Raji (cell line): Measurements from ENCODE around the gene KISS1.

Experiments used
- POLR2A ChIP-seq: IDR thresholded peaks from 2 replicates; pipeline ENCODE4 v1.6.1; 2011; ENCODE audit warnings: low read depth, low read length, control low read depth; ENCODE audit not compliant: insufficient read depth

The KISS1 gene

DNA sequence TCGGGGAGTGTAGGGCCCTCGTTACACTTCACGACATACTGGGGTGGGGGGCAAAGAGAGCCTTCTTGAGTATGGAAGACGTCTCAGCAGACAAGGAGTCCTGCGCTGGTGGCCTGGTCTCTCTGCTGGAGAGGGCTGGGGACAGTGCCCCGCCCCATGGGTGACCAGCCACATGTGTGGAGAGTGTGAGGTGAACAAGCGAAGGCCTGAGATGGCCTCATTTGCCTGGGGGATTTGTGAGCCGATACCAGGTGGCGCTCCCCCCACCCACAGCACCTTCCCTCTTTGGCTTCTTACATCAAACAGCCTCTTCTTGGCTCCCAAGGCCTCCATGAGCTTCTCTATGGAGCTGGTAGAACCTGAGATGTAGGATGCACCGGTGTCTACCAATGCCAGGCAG, 40.4 kb downstream of the KISS1 start:
- TF ChIP-seq POLR2A: no peak

DNA sequence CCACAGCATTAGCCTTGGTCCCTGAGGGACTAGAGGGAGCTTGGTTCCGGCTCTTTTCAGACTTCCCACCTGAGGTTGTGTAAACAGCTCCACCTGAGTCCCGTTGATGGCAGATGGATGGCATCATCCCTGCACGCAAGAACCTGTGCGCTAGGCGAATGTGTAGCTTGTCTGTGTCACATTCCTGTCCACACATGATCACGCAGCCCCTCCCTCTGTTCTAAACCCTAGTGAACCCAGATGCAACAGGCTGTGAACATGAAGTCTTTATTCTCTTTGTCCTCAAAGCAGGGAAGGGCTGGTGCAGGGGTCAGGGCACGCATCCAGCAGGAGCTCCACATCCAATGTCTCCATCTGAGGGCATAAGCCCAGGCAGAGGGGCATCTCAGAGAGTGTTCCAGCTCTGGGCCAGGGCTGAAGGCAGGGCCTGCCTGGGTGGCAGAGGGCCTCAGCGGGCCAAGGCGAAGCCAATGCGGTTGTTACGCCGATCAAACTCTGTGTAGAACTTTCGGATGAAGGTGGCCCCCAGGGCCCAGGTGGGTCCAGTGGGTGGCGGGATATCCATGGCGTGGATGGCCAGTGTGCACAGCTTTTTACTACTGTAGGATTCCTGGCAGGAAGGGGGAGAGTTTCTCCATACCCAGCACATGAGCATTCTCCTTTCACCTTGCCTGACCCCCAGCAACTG, 41.6 kb downstream of the KISS1 start:
- TF ChIP-seq POLR2A: no peak

DNA sequence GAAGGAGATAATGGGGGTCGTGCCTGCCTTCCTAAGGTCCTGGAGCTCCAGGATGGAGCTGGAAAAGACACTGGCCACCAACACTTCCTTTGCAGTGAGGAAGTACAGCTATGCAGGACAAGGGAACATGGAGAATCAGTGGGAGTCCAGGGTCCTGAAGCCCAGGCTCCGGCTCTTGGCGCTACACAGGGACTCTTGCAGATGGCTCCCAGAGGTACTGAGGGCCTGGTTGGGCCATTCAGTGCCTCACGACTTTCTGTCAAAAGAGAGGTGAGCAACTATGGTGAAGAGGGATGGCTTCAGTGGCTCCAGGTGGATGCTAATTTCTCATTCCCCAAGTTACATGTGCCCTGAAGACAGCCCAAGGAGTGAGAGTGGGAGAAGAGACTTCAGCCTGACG, 42.6 kb downstream of the KISS1 start:
- no peak for TF ChIP-seq POLR2A

DNA sequence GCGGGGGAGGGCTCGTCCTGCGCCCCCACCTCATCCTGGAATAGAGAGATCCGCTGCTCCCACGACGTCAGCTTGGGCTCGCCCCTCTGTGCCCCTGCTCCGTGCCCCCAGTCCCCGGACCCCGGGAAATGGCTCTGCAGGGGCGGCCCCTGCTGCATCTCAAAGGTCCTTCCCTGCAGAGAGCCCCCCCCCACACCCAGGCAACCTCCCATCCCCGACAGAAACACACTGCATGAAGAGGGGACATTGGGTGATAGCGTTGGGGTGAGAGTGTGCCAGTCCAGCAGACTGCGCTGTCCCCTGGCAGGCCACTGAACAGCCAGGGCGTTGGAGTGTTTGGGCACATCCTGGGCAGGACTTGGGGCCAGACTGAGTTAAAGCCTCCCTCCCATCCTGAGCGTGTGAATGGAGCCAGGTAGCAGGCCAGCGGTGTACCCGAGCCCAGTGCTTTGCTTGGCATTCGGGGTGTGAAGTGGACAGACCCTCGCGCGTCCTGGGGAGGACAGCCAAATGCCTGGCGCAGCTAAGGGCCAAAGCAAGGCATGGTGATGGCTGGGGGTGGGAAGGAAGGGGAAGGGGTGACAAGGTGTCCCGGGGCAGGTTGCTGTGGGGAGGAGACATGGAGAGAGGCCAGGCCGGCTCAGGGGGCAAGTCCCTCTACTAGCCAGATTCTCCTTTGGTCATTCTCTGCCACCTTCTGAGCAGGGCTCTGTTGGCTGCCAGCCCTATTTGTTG, 43.8 kb downstream of the KISS1 start:
- no peak for TF ChIP-seq POLR2A

DNA sequence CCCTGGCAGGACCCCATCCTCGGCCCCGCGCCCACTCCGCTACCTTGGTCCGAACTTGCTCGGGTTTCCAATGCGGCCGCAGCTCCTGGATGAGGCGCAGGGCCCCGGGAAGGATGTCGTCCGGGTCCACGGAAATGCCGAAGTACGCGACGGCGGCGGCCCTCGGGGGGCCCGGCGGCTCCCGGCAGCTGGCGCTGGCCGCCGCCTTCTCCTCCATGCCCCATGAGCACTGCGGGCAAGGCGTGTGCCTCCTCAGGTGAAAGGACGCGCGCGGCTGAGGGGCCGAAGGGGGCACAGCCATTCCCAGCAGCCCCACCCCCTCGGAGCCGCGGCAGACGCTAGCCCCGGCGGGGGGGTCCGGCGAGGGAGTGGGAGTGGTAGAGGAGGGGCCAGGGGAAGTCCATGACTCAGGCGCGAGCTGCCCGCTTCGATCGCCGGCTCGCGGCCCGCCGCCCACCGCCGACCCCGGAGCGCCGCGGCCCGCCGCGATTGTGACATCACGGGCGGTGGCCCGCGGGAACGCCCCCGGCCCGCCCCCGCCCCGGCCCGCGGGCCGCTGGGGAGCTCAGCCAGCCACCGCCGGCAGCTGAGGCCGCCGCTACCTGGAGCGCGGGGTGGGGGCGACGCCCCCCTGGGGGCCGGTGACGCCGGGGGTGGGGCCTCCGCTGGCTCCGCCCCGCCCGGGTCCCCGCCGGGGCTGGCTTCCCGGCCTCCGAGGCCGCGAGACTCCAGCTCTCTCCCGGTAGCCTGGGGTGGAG, 44.6 kb downstream of the KISS1 start, which contains the start of gene ETNK2:
Gene ETNK2 (minus strand): TSS at position 493 of the 758 bp plus-strand sequence. CDS start 192 bp downstream, at position 301.
- no peak for TF ChIP-seq POLR2A

DNA sequence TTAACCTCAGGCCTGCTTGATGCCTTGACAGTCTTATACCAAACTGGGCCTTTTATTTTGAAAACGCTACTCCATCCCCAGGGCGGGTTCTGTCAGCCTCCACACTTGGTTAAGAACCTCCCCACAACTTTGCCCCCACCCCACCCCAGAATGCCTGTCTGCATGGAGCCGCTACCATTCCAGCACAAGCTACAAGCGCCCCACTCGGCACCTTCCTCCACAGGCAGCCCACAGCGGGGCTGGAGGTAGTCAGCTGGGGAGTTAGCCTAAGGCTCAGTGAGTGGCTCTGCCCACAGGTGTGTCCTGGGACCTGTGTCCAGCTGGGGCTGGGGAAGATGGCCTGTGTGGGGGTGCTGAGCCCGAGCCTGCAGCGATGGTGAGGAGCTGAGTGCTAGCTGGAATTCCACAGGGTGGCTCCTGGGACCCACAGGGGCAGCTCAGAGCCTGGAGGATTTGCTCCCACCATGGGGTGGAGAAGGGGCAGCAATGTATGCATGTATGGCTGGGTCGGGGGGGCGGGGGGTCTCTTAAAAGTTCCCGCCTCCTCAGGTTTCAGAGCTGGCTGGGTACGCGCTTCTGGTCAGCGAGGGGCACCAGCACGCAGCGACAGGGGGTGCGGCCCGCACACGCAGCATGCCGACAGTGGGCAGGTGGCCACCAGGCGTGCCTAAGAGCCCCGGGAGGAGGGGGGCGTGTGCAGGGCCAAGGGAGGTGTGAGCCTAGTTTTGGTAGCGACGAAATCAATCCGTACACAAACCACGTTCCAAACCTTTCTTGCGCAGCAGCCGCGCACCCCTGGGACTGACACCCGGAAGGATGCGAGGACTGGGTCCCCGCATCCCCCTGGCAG, 45.4 kb downstream of the KISS1 start:
- no peak for TF ChIP-seq POLR2A

DNA sequence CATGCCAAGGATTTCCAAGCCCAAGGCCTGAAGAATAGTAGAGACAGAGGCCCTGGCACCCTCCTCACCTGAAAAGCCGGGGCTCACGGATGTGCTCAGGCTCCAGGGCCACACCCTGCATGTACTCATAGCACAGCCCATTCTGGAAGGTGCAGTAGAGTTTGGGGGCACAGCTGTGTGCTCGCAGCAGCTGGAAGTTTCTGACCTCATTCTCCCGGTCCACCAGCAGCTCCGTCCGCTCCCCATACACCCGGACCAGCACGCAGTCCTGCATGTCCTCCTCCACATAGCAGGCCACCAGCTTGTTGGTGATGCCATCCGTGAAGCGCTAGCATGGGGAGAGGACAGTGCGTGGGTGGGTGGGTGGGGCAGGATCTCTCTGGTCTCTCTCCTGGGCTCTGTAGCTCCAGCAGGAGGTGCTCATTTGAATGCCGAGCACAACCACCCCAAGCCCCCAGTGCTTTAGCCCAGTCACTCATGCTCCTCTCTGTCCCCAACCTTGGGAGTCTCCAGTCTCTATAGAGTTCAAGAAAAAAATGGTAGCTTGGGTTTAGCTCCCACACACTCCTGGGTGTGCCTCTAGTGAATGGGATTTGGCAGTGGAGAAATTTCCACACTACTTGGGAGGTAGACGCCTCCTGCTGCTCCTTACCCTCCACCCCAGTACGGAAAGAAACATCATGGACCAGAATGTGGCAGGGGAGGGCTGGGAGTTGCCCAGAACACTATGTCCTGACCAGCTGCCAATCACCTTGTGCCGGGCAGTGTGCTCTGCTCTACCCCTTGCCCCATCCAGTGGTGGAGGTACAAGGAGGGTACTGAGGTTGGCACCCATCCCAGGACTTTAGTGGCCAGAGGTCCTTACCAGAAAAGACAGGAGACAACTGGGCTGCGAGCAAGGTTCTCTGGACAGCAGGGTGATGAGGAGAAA, 46.4 kb downstream of the KISS1 start:
- TF ChIP-seq POLR2A: no peak

DNA sequence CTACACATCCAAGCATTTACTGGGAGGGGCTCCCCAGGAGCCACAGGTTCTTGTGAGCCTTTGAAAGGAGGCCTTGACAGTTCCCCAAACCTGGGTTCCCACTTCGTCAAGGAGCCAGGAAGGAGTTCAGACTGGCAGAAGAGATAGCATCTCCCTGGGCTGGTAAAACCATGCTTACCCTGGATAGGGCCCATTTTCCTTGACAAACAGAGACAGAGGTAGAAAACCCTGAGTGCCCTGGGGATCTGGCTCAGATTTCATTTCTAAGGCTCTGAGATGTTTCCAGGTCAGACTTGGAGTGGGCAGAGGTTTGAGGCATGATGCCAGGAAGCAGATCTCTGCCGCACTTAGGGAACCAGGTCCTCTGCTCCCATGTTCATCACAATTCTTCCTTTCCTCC, 47.2 kb downstream of the KISS1 start:
- no peak for TF ChIP-seq POLR2A

DNA sequence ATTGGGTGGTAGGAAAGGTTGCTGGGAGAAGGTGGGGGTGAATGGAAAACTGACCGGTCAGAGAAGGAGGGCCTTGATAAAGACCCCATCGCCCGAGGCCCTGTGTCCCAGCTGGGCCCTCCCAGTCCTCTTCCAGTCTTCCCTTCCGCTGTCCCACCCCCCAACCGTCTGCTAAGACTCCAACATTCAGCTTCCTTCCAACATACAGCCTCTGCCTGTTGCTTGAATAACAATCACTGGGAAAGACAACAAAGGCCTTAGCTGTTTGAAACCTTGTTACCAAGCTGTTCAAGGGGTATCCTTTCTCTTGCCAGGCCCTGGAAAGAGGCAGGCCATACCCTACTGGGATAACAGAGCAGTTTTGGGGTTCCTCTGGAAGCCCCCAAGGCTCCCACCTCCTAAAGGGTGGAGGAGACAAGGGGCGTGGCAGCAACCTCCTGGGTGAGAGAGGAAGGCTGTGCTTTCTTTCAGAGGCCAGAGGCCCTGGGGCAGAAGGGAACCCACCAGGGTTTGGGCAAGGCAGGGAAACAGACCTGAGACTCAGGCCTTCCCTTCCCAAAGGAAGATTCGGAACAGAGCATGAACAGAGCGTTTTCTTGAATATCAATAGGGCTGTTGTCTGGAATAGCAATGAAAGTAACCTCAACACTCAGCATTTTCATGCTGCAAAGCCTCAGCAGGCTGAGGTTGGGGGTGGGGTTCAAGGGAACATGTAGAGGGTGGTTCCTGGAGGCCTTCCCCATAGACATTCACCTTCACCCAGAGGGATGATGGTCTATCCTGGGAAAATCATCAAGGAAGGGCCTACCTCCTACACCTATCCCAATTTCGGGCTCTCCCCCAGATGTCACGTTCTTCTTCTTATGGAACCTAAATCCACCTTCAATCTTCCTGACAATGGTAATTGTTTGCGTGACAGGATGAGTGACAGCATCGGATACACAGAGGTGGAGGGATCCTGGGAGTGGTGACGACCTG, 48.6 kb downstream of the KISS1 start:
- no peak for TF ChIP-seq POLR2A

DNA sequence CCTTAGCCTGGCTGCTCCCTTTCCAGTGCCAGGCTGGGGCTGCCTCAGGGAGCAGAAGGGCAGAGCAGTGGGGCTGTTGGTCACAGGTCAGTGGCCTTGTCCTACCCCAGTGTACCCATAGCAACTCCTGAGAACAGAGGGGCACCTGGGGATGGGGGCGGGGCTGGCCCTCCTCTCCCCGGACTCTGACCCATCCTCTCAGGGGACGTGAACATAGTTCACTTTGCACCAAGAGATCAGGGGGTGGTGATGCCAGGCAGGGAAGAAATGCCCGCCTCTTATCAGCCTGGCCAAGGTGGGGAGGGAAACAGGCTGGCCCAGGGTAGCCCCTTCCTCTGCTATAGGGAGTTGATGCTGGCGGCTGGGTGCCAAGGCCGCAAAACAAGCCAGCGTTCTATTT, 49.3 kb downstream of the KISS1 start:
- TF ChIP-seq POLR2A: no peak

DNA sequence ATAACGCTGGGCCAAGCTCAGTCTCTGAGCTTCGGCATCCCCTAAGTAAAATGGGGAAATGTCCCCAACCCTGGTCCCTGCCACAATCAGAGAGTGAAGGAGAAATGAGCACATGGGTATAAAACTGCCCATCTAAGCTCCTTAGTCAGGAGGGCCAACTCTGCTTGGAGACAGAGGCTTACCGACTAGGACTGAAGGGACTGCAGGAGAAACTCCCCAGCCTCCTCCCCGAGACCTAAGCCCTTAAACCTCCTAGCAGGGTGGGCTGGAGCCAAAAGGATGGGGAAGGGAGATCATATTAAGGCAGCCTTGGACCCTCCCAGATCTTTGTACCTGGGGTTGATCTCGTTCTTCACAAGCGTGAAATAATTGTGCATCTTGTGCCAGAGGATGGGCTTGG, 50.0 kb downstream of the KISS1 start:
- TF ChIP-seq POLR2A: no peak

DNA sequence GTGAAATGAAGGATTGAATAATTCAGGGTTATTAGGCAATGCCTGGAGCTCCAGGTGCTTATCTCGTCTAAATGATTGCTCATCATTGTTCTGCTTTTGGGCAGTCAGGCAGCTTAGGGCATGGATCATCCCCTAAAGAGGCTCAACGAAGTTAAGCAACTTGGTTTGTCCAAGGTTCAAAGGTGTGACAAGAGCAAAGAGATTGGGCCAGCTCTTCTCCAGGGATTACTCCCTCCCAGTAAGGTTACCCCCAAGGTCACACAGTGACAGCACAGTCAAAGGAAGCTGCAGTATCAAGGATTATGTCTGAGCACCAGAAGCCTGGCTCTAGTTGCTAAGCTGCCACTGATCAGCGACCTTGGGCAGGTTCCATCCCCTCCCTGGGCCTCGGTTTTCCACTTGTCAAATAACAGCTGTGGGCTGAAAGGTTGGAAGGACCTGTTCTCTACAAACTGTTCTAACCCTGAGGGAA, 51.2 kb downstream of the KISS1 start:
- TF ChIP-seq POLR2A: no peak
